H1 (cell line): ENCODE results near the gene DEUP1.

Source experiments
- SP1 ChIP-seq: IDR thresholded peaks from 2 replicates; pipeline ENCODE4 v1.6.1; 2011; ENCODE audit warnings: low read depth, low read length
- TF ChIP-seq, protein P1 (sequence below), 3 experiments: IDR thresholded peaks; 1 replicate in 2 of 3; 2 replicates in 1 of 3; pipeline versions ENCODE4 v1.5.1 to v1.6.1; 2011; ENCODE audit warnings: low read length in 3 of 3, mild to moderate bottlenecking in 3 of 3, inconsistent platforms in 2 of 3, low read depth in 1 of 3, moderate library complexity in 1 of 3; ENCODE audit not compliant: insufficient read depth in 1 of 3; ENCODE audit errors: control extremely low read depth in 1 of 3

DNA sequence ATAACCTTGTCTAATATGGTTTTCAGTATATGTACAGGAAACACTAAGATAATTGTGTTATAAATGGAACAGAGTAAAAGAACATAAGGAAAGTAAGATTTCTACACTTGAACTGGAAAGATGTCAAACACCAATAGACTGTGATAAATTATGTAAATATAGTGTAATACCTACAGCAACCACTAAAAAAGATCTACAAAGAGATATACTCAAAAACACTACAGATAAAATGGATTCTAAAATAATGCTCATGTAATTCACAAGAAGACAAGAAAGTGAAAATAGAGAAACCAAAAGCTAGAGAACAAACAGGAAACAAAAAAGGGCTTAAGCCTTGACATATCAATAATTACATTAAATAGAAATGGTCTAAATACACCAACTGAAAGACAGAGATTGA lies 30.9 kb downstream of the DEUP1 start:
- TF ChIP-seq, protein P1, sequence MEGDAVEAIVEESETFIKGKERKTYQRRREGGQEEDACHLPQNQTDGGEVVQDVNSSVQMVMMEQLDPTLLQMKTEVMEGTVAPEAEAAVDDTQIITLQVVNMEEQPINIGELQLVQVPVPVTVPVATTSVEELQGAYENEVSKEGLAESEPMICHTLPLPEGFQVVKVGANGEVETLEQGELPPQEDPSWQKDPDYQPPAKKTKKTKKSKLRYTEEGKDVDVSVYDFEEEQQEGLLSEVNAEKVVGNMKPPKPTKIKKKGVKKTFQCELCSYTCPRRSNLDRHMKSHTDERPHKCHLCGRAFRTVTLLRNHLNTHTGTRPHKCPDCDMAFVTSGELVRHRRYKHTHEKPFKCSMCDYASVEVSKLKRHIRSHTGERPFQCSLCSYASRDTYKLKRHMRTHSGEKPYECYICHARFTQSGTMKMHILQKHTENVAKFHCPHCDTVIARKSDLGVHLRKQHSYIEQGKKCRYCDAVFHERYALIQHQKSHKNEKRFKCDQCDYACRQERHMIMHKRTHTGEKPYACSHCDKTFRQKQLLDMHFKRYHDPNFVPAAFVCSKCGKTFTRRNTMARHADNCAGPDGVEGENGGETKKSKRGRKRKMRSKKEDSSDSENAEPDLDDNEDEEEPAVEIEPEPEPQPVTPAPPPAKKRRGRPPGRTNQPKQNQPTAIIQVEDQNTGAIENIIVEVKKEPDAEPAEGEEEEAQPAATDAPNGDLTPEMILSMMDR (IDR thresholded peaks at IDR 0.05; ENCODE audit: control extremely low read depth in 1 of 3, insufficient read depth in 1 of 3, low read depth in 1 of 3, low read length in 3 of 3), result no peak
- TF ChIP-seq SP1, result no peak
